PFSK-1 (cell line): ENCODE results near the gene LRBA.

Experiments
- FOXP2 ChIP-seq: optimal IDR thresholded peaks from 2 replicates; pipeline ENCODE3; 2011; ENCODE audit warnings: borderline replicate concordance, control low read depth, inconsistent platforms; ENCODE audit not compliant: insufficient read depth; ENCODE audit errors: extremely low read length, extremely low read depth
- POLR2AphosphoS5 ChIP-seq: IDR thresholded peaks from 2 replicates; pipeline ENCODE4 v1.6.1; 2012; ENCODE audit warnings: low read depth, mild to moderate bottlenecking, control low read depth, low read length, moderate library complexity
- REST ChIP-seq, 2 experiments: IDR thresholded peaks; 2 replicates each; pipeline versions ENCODE4 v1.6.1 to v1.8.0; 2011 to 2012; ENCODE audit warnings: low read depth in 2 of 2, low read length in 2 of 2, control low read depth in 1 of 2, inconsistent platforms in 1 of 2, mild to moderate bottlenecking in 1 of 2, moderate library complexity in 1 of 2; ENCODE audit not compliant: insufficient read depth in 1 of 2
- SIN3A ChIP-seq: IDR thresholded peaks from 2 replicates; pipeline ENCODE4 v1.6.1; 2012; ENCODE audit warnings: mild to moderate bottlenecking, low read length, moderate library complexity, borderline replicate concordance; ENCODE audit not compliant: insufficient read depth
- TAF1 ChIP-seq: IDR thresholded peaks from 2 replicates; pipeline ENCODE4 v1.6.1; 2012; ENCODE audit warnings: low read length, control low read depth, borderline replicate concordance; ENCODE audit not compliant: insufficient read depth

DNA sequence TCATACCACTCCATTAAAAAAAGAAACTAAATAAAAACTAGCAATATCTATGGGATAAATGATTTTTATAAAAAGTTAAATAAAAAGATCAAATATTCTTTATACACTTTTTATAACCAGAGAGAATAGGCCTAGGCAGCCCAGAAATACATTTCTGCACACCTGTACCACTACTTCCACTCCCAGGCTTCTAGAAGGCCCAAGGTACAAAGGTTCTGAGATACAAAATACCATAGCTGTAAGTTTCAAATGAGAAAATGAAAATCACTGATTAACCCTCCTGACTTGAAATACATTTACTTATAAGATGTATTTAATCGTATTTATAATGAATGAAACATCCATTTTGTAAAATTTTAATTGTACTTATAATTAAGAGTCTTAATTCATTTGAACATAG lies 659.7 kb downstream of the LRBA start:
- TF ChIP-seq REST (IDR thresholded peaks at IDR 0.05; ENCODE audit: insufficient read depth in 1 of 2, low read depth in 2 of 2, low read length in 2 of 2) (no peak), POLR2AphosphoS5 (no peak), TAF1 (no peak), SIN3A (no peak), FOXP2 (no peak)
